A549 (cell line): ENCODE data around the gene TBC1D2B.

ENCODE experiments used
- CTCF ChIP-seq: fragments of >200 bp; sonication (Bioruptor Twin); formaldehyde crosslinking; IDR thresholded peaks from 3 replicates; pipeline ENCODE4 v1.5.1; 2016
- JUN ChIP-seq, 2 experiments: fragments of >200 bp; sonication (Bioruptor Twin); formaldehyde crosslinking; IDR thresholded peaks; 2 replicates in 1 of 2; 3 replicates in 1 of 2; pipeline ENCODE4 v1.6.1; 2016 to 2017

GRCh38 chr15:78059110-78059839 lies 18.2 kb downstream of the TBC1D2B start:
- TF ChIP-seq JUN (IDR thresholded peaks at IDR 0.05) (no peak), CTCF (no peak)
